NB4 (cell line): ENCODE measurements around the gene ASB16.

ENCODE experiments used
- DNase-seq: peaks from one replicate; pipeline ENCODE4 v3.0.0; 2010; ENCODE audit warnings: low read depth
- H3K4me3 ChIP-seq: one replicate; pipeline ENCODE4 v1.5.1; 2011; ENCODE audit warnings: mild to moderate bottlenecking, low read depth, low read length, moderate library complexity
- CTCF ChIP-seq: IDR thresholded peaks from one replicate; pipeline ENCODE4 v1.5.1; 2012; ENCODE audit warnings: low read depth, low read length
- MAX ChIP-seq: IDR thresholded peaks from 2 replicates; pipeline ENCODE4 v1.6.1; 2011; ENCODE audit warnings: low read depth, low read length
- MYC ChIP-seq: IDR thresholded peaks from 2 replicates; pipeline ENCODE4 v1.6.1; 2011; ENCODE audit warnings: low read depth, low read length
- POLR2A ChIP-seq: IDR thresholded peaks from 2 replicates; pipeline ENCODE4 v1.6.1; 2011; ENCODE audit warnings: mild to moderate bottlenecking; ENCODE audit not compliant: insufficient read length; ENCODE audit errors: extremely low read depth

Gene ASB16

GRCh38 chr17:44213403-44214229, 43.1 kb downstream of the ASB16 start:
- peak; percentile 1 for DNase-seq
- H3K4me3 ChIP-seq: no peak overlapping the region
- TF ChIP-seq POLR2A: no peak
- TF ChIP-seq MAX: no peak
- TF ChIP-seq MYC: no peak

- TF ChIP-seq MYC: no peak
- TF ChIP-seq POLR2A: no peak
- TF ChIP-seq CTCF: no peak
- no peak for TF ChIP-seq MAX
- no peak for DNase-seq
- H3K4me3 ChIP-seq: no peak overlapping the region
These were observed 43.7 kb downstream of the ASB16 start for GRCh38 chr17:44214230-44214494.

GRCh38 chr17:44214896-44215295, 44.4 kb downstream of the ASB16 start:
- DNase-seq: no peak
- no peak overlapping the region for H3K4me3 ChIP-seq
- TF ChIP-seq POLR2A: no peak
- no peak for TF ChIP-seq MYC
- no peak for TF ChIP-seq CTCF
- no peak for TF ChIP-seq MAX

GRCh38 chr17:44216173-44216572, 45.7 kb downstream of the ASB16 start:
- peak overlapping the region; percentile 79 for H3K4me3 ChIP-seq
- peak; percentile 14 for DNase-seq
- TF ChIP-seq CTCF: no peak
- no peak for TF ChIP-seq MAX
- TF ChIP-seq MYC: no peak
- TF ChIP-seq POLR2A: no peak

- DNase-seq: peak; percentile 5
- H3K4me3 ChIP-seq: peak overlapping the region; percentile 79
- TF ChIP-seq MYC: no peak
- TF ChIP-seq POLR2A: no peak
- TF ChIP-seq MAX: no peak
- TF ChIP-seq CTCF: no peak
These were observed 46.2 kb downstream of the ASB16 start for GRCh38 chr17:44216694-44217093.

- TF ChIP-seq POLR2A: no peak
- no peak for TF ChIP-seq MYC
- no peak for TF ChIP-seq MAX
- TF ChIP-seq CTCF: no peak
- DNase-seq: no peak
- H3K4me3 ChIP-seq: peak overlapping the region; percentile 79
These were observed 47.3 kb downstream of the ASB16 start for GRCh38 chr17:44217738-44218343.
